Measurements from ENCODE around the gene SEPTIN1. TPM values are rescaled to one million over a fixed set of nuclear protein-coding genes. Genes with fewer than 3 reads are reported as not detected.

Gene SEPTIN1
- total and polyA plus RNA-seq, 2 donors (not counting 3 experiments of a cell fraction or from before 2014, with no cell fraction given), result 0.07 to 0.75 TPM

DNA sequence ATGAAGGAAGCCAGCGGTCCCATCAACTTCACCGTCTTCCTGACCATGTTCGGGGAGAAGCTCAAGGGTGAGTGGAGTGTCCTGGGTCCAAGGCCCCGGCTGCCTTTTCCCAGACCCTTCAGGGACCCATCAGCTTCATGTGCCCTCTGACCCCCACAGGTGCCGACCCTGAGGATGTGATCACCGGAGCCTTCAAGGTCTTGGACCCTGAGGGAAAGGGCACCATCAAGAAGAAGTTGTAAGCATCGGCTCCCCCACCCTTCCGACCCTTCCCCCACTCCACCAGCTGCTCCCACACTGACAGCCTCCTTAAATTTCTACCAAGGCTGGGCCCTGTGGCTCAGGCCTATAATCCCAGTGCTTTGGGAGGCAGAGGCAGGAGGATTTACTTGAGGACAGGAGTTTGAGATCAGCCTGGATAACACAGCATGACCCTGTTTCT lies 5.9 kb downstream of the SEPTIN1 start:
- H3K9ac ChIP-seq (replicated peaks; ENCODE audit: extremely low read depth, insufficient read depth, low read length), result no peak overlapping the region
- H3K9me3 ChIP-seq (replicated peaks; ENCODE audit: control insufficient read depth, insufficient read depth, low read length), result no peaks in the 10 kb centered on the region
- H3K4me3 ChIP-seq (replicated peaks in 1 of 3; ENCODE audit: insufficient read depth in 1 of 3, low read depth in 1 of 3, low read length in 3 of 3), result no peak overlapping the region
- dilution Hi-C loops (cut with MboI; ENCODE audit: extremely low pct_ligation_motif_present, low sequenced_read_pairs) (no loop called here), intact Hi-C loops (cut with micrococcal nuclease) (no loop called here)
- no peaks in the 10 kb centered on the region for H3K9me1 ChIP-seq (replicated peaks; ENCODE audit: control insufficient read depth, extremely low read depth, insufficient read depth, low read length)
- no peaks in the 10 kb centered on the region for H3K36me3 ChIP-seq (ENCODE audit: control insufficient read depth in 2 of 2, extremely low read depth in 1 of 2, insufficient read depth in 2 of 2, low read length in 2 of 2)
- H3K4me2 ChIP-seq (ENCODE audit: insufficient read depth, low read length), result no peak overlapping the region
- no TSS peak for BruUV-seq (replicated peaks)
- TF ChIP-seq, protein P1, sequence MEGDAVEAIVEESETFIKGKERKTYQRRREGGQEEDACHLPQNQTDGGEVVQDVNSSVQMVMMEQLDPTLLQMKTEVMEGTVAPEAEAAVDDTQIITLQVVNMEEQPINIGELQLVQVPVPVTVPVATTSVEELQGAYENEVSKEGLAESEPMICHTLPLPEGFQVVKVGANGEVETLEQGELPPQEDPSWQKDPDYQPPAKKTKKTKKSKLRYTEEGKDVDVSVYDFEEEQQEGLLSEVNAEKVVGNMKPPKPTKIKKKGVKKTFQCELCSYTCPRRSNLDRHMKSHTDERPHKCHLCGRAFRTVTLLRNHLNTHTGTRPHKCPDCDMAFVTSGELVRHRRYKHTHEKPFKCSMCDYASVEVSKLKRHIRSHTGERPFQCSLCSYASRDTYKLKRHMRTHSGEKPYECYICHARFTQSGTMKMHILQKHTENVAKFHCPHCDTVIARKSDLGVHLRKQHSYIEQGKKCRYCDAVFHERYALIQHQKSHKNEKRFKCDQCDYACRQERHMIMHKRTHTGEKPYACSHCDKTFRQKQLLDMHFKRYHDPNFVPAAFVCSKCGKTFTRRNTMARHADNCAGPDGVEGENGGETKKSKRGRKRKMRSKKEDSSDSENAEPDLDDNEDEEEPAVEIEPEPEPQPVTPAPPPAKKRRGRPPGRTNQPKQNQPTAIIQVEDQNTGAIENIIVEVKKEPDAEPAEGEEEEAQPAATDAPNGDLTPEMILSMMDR (IDR thresholded peaks at IDR 0.05; ENCODE audit: extremely low read depth in 1 of 2, insufficient read depth in 1 of 2, low read depth in 1 of 2, low read length in 2 of 2), result no peak
- TF ChIP-seq EZH2 (IDR thresholded peaks at IDR 0.05; ENCODE audit: borderline replicate concordance, low read depth, low read length, severe bottlenecking), result no peak
- no peak for TF ChIP-seq GATA2 (IDR thresholded peaks at IDR 0.05; ENCODE audit: insufficient read depth, insufficient read length, low read depth, low read length)
- TF ChIP-seq JUN (IDR thresholded peaks at IDR 0.05; ENCODE audit: borderline replicate concordance, insufficient read depth, insufficient read length, low read depth), result no peak
- no peak for TF ChIP-seq MYC (IDR thresholded peaks at IDR 0.05; ENCODE audit: low read depth, low read length)
- no peak for TF ChIP-seq POLR2A (IDR thresholded peaks at IDR 0.05; ENCODE audit: low read depth, low read length)
- TF ChIP-seq, protein P2, sequence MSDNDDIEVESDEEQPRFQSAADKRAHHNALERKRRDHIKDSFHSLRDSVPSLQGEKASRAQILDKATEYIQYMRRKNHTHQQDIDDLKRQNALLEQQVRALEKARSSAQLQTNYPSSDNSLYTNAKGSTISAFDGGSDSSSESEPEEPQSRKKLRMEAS (IDR thresholded peaks at IDR 0.05; ENCODE audit: insufficient read depth, insufficient read length), result no peak
- no peak for TF ChIP-seq POLR2AphosphoS5 (IDR thresholded peaks at IDR 0.05; ENCODE audit: insufficient read depth, low read depth, low read length)
- TF ChIP-seq FOS (IDR thresholded peaks at IDR 0.05; ENCODE audit: borderline replicate concordance, insufficient read depth, low read length), result no peak
- H4K20me1 ChIP-seq (replicated peaks; ENCODE audit: control insufficient read depth, extremely low read depth, insufficient read depth, low read length), result no peaks in the 10 kb centered on the region
- no peak overlapping the region for H2AFZ ChIP-seq (ENCODE audit: low read depth, low read length)
- no peaks in the 10 kb centered on the region for H3K79me2 ChIP-seq (ENCODE audit: control insufficient read depth, insufficient read depth, low read length)
- no peak overlapping the region for H3K27ac ChIP-seq (ENCODE audit: insufficient read depth, low read depth, low read length)
- no peaks in the 10 kb centered on the region for H3K27me3 ChIP-seq (ENCODE audit: control insufficient read depth in 2 of 2, insufficient read depth in 2 of 2, low read length in 2 of 2)
- H3K4me1 ChIP-seq (ENCODE audit: control insufficient read depth, extremely low read depth, insufficient read depth, low read length), result peaks cover 12% of the 10 kb centered on the region
- CTCF ChIA-PET, result no interaction called here
- POLR2A ChIA-PET, result no interaction called here
- FAIRE-seq (no peak), DNase-seq (ENCODE audit: low read depth, low spot score) (no peak)

Measured in endothelial cell of umbilical vein (primary cell).